HG02623 (cell line): ENCODE measurements around the gene NCK1.
"Not testable (repeated sequence)": the region's sequence is repeated elsewhere in the genome, so short reads cannot be mapped to it uniquely, and the experiment has no call there.

Experiments used
- ATAC-seq: cut with Tn5 transposase; IDR thresholded peaks from one replicate; pipeline ENCODE4 v1.9.1; 2021; ENCODE audit warnings: moderate library complexity; ENCODE audit not compliant: unreplicated experiment

Gene NCK1

GRCh38 chr3:136860541-136860940, 1.5 kb upstream of the NCK1 start:
- no peak for ATAC-seq

DNA sequence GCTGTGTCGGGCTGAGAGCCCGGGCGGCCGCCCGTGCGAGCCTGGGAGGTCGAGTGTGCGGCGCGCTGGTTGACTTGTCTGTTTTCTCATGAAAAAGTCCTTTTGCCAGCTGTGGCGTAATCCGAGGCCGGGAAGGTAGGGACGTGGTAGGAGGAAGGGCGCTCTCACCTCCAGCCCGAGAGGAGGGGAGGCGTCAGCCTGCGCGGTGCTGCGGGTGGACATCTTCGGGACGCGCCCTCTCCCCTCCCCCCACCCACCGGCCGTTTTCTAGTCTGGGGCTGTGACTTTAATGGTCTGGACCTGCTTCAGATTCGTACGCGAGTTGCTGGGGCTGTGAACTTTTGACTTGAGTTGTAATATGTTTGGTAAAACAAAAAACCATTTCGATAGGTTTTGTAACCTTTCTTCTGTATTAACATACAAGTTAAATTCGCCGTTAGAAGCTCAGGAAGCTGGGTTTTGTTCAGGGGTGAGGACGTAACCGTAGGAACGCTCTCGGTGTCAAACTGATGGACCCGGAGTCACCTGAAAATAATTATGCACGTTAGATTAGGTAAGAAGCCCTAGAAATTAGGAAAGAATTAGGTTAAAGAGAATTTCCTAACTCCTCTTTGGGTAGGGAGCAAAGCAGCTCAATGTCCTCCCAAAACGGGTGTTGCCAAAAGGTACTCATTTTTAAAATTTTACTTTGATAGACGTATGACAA, 762 bp downstream of the NCK1 start:
- peak; percentile 15 for ATAC-seq

DNA sequence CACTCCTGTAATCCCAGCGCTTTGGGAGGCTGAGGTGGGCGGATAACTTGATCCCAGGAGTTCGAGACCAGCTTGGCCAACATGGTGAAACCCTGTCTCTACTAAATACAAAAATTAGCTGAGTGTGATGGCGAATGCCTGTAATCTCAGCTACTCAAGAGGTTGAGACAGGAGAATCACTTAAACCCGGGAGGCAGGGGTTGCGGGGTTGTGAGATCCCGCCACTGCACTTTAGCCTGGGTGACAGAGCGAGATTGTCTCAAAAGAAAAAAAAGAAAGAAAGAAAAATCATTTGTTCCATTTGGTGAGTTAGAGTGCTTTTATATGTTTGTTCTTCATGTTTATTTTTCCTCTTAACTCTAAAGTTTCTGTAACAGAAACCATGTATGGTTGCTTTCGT, 7.3 kb downstream of the NCK1 start:
- ATAC-seq: no peak

- ATAC-seq: not testable (repeated sequence)
Measured at GRCh38 chr3:136872258-136872657, 10.2 kb downstream of the NCK1 start.

DNA sequence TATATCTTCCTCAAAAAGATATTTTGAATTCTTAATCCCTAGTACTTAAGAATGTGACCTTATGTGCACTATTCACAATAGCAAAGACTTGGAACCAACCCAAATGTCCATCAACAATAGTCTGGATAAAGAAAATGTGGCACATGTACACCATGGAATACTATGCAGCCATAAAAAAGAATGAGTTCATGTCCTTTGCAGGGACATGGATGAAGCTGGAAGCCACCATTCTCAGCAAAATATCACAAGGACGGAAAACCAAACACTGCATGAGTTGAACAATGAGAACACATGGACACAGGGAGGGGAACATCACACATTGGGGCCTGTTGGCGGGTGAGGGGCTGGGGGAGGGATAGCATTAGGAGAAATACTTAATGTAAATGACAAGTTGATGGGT, 17.5 kb downstream of the NCK1 start:
- ATAC-seq: not testable (repeated sequence)

DNA sequence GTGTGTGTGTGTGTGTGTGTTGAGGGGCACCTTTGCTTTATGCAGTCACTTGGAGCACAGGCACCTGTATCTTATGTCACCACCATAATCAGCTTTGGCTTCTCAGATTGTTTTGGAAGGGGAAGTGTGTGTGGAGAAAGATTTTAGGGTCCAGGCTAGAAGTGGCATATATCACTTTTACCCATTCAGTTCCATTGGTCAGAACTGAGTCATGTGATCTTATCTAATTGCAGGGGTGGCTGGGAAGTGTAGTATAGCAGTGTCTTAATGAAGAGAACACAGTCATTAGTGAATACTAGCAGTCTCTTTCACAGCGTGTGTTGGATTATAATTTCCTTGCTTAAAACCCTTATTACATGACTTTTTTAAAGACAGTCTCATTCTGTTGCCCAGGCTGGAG, 20.6 kb downstream of the NCK1 start:
- no peak for ATAC-seq

- ATAC-seq: no peak
Measured at GRCh38 chr3:136883967-136884720, 22.1 kb downstream of the NCK1 start.

GRCh38 chr3:136885357-136886213, 23.6 kb downstream of the NCK1 start:
- peak; percentile 54 for ATAC-seq

DNA sequence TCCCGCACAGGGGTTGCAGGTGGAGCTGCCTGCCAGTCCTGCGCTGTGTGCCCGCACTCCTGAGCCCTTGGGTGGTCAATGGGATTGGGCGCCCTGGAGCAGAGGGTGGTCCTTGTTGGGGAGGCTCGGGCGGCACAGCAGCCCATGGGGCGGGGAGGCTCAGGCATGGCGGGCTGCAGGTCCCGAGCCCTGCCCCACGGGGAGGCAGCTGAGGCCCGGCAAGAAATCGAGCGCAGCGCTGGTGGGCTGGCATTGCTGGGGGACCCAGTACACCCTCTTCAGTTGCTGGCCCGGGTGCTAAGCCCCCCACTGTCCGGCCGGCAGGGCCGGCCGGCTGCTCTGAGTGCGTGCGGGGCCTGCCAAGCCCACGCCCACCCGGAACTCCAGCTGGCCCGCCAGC, 27.9 kb downstream of the NCK1 start:
- ATAC-seq: no peak

DNA sequence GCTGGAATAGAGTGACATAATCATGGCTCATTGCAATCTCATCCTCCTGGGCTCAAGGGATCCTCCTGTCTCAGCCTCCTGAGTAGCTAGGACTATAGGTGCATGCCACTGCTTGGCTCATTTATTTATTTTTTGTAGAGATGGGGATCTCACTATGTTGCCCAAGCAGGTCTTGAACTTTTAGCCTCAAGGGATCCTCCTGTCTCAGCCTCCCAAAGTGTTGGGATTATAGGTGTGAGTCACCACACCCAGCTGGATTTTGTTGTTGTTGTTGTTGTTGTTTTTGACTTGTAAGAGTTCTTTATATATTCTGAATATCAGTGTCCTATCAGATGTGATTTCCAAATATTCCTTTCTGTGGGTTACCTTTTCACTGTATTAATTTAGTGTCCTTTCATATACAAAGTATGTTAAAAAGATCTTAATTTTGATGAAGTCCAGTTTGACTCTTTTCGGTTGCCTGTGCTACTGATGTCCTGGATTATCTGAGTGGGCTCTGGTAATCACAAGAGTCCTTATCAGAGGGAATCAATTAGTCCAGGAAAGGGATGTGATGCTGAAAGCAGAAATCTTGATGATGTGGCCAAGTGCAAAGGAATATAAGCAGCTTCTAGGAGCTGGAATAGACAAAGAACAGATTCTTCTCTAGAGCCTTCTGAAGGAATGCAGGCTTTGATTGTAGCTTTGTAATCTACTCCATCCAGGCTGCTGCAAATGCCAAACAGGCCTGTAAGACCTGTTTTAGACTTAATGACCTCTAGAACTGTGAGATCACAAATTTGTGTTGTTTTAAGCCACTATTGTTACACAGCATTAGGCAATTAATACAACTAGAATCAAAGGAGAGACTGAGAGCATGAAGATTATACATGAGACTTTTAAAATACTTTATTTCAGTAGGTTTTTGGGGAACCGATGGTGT, 30.2 kb downstream of the NCK1 start:
- no peak for ATAC-seq

- no peak for ATAC-seq
Measured at GRCh38 chr3:136893848-136894443, 31.9 kb downstream of the NCK1 start.

GRCh38 chr3:136897171-136897570, 35.2 kb downstream of the NCK1 start:
- ATAC-seq: peak; percentile 41

GRCh38 chr3:136898549-136898948, 36.5 kb downstream of the NCK1 start:
- ATAC-seq: no peak

DNA sequence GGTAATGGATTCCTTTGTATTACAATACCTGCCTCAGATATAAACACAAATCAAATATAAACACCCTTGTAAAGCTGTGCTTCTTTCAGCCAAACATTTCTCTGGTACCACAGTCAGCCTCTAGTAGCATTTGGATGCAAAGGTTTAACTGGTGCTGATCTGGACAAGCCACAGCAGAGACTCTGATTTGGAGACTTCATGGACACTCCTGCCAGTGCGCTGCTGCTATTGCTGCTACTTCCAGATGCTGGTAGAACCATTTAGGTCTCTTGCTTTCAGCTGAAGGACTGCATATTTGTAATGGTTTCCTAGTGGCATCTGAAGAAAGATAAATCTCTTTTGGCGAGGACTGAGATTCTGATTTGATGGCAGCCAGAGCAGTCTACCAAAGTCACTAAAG, 36.9 kb downstream of the NCK1 start:
- ATAC-seq: no peak

DNA sequence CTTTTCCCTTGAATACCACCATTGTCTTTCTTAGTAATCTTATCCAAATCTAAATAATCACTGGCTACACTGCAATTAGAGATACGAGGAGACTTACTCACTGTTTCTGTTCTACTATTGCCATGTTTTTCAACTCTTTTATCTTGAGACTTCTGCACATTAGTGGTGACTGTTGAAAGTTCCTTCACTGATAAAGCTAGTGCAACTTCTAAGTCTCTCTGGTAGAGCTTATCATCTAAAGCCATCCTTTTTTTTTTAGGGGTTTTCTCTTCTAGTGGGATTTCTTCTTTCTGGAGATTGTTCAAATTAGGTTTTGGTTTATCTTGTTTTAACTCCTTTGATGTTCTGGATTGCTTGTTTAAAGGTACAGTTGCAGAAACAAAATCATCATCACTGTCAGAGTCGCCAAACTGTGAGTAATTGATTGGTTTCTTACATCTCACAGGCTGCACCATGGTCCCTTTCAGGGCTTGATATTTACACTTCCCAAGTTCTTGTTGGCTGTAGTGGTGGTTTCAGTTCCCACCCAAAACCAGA, 37.7 kb downstream of the NCK1 start:
- ATAC-seq: no peak

GRCh38 chr3:136900694-136901093, 38.7 kb downstream of the NCK1 start:
- ATAC-seq: not testable (repeated sequence)

DNA sequence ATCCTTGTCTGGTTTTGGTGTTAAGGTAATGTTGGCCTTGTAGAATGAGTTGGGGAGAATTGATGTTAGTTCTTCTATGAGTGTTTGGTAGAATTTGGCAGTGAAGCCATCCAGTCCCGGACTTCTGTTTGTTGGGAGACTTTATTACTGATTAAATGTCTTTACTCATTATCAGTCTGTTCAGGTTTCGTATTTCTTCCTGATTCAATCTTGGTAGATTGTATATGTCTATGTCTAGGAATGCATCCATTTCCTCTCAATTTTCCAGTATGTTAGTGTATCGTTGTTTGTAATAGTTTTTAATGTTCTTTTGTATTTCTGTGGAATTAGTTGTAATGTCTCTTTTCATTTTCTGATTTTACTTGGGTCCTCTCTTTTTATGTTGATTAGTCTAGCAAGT, 39.4 kb downstream of the NCK1 start:
- no peak for ATAC-seq

DNA sequence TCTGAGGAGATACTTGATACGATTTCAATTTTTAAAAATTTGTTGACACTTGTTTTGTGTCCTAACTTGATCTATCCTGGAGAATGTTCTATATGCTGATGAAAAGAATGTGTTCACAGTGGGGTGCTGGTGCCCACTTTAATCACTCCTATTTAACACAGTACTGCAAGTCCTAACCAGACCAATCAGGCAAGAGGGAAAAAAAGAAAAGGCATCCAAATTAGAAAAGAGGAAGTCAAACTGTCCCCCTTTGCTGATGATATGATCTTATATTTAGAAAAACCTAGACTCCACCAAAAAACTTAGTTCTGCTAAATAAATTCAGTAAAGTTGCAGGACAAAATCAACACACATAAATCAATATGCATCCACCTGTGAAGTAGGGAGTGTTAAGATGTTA, 40.5 kb downstream of the NCK1 start:
- not testable (repeated sequence) for ATAC-seq

- ATAC-seq: no peak
Measured at GRCh38 chr3:136903899-136904298, 41.9 kb downstream of the NCK1 start.

DNA sequence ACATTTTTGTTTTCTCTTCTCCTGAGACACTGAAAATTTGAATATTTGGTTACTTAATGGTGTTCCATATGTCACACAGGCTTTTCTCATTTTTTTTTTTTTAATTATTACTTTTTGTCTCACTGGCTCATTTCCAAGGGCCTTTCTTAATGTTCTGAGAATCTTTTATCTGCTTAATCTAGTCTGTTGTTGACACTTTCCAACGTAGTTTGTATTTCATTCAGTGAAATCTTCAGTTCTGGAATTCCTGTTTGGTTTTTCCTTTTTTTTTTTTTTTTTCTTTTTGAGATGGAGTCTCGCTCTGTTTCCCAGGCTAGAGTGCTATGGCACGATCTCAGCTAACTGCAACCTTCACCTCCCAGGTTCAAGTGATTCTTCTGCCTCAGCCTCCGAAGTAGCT, 42.7 kb downstream of the NCK1 start:
- ATAC-seq: no peak
